ENCODE measurements around the gene JTB.

JTB gene

GRCh38 chr1:153962088-153963029, 15.1 kb downstream of the JTB start:
- no peak for TF ChIP-seq CREB5 (CRISPR knock-in tag; IDR thresholded peaks at IDR 0.05; ENCODE audit: low read depth)
- no peak for TF ChIP-seq ZNF8 (CRISPR knock-in tag; IDR thresholded peaks at IDR 0.05)
- TF ChIP-seq RARB (CRISPR knock-in tag; IDR thresholded peaks at IDR 0.05), result no peak
- no peak for TF ChIP-seq ISL1 (CRISPR knock-in tag; IDR thresholded peaks at IDR 0.05)
- TF ChIP-seq ZFP30 (CRISPR knock-in tag; IDR thresholded peaks at IDR 0.05), result no peak
- TF ChIP-seq TCF4 (CRISPR knock-in tag; IDR thresholded peaks at IDR 0.05; ENCODE audit: borderline replicate concordance), result no peak
- TF ChIP-seq TOX (CRISPR knock-in tag; IDR thresholded peaks at IDR 0.05; ENCODE audit: borderline replicate concordance), result no peak
- TF ChIP-seq BACH2 (CRISPR knock-in tag; IDR thresholded peaks at IDR 0.05; ENCODE audit: borderline replicate concordance), result no peak
- no peak for TF ChIP-seq ARNTL (CRISPR knock-in tag; IDR thresholded peaks at IDR 0.05; ENCODE audit: borderline replicate concordance, low read depth)
- TF ChIP-seq CSDC2 (CRISPR knock-in tag; IDR thresholded peaks at IDR 0.05), result no peak
- no peak for TF ChIP-seq CSRNP3 (CRISPR knock-in tag; IDR thresholded peaks at IDR 0.05)
- no peak for TF ChIP-seq PPARA (CRISPR knock-in tag; IDR thresholded peaks at IDR 0.05; ENCODE audit: borderline replicate concordance)
- no peak for TF ChIP-seq ZFP3 (CRISPR knock-in tag; IDR thresholded peaks at IDR 0.05)
- TF ChIP-seq OSR1 (CRISPR knock-in tag; IDR thresholded peaks at IDR 0.05), result no peak
- TF ChIP-seq SNAI2 (CRISPR knock-in tag; IDR thresholded peaks at IDR 0.05), result no peak
- no peak for TF ChIP-seq ZNF70 (CRISPR knock-in tag; IDR thresholded peaks at IDR 0.05)
- ATAC-seq, result no peak

- no peak for TF ChIP-seq BACH2 (CRISPR knock-in tag; IDR thresholded peaks at IDR 0.05; ENCODE audit: borderline replicate concordance)
- no peak for TF ChIP-seq GLIS3 (CRISPR knock-in tag; IDR thresholded peaks at IDR 0.05)
- no peak for TF ChIP-seq ZFP30 (CRISPR knock-in tag; IDR thresholded peaks at IDR 0.05)
- no peak for TF ChIP-seq CSDC2 (CRISPR knock-in tag; IDR thresholded peaks at IDR 0.05)
- no peak for TF ChIP-seq CREB5 (CRISPR knock-in tag; IDR thresholded peaks at IDR 0.05; ENCODE audit: low read depth)
- TF ChIP-seq ZNF8 (CRISPR knock-in tag; IDR thresholded peaks at IDR 0.05), result no peak
- no peak for TF ChIP-seq CSRNP3 (CRISPR knock-in tag; IDR thresholded peaks at IDR 0.05)
- no peak for TF ChIP-seq SNAI2 (CRISPR knock-in tag; IDR thresholded peaks at IDR 0.05)
- TF ChIP-seq ZNF565 (CRISPR knock-in tag; conservative IDR thresholded peaks at IDR 0.05; ENCODE audit: low read depth), result no peak
- no peak for TF ChIP-seq ESRRG (CRISPR knock-in tag; IDR thresholded peaks at IDR 0.05)
- TF ChIP-seq TSHZ2 (CRISPR knock-in tag; IDR thresholded peaks at IDR 0.05), result no peak
- no peak for TF ChIP-seq ZNF70 (CRISPR knock-in tag; IDR thresholded peaks at IDR 0.05)
- TF ChIP-seq PPARA (CRISPR knock-in tag; IDR thresholded peaks at IDR 0.05; ENCODE audit: borderline replicate concordance), result no peak
- no peak for TF ChIP-seq TCF4 (CRISPR knock-in tag; IDR thresholded peaks at IDR 0.05; ENCODE audit: borderline replicate concordance)
- no peak for TF ChIP-seq TOX (CRISPR knock-in tag; IDR thresholded peaks at IDR 0.05; ENCODE audit: borderline replicate concordance)
- no peak for TF ChIP-seq RARB (CRISPR knock-in tag; IDR thresholded peaks at IDR 0.05)
- no peak for TF ChIP-seq ISL1 (CRISPR knock-in tag; IDR thresholded peaks at IDR 0.05)
- no peak for TF ChIP-seq ZC3H10 (CRISPR knock-in tag; IDR thresholded peaks at IDR 0.05)
- TF ChIP-seq ZFP3 (CRISPR knock-in tag; IDR thresholded peaks at IDR 0.05), result no peak
- TF ChIP-seq PATZ1 (CRISPR knock-in tag; IDR thresholded peaks at IDR 0.05; ENCODE audit: borderline replicate concordance), result no peak
Observed at GRCh38 chr1:153961421-153961820, 16.1 kb downstream of the JTB start.

More at GRCh38 chr1:153961421-153961820, 16.1 kb downstream of the JTB start:
- ATAC-seq, result no peak

All from SK-N-SH treated with all-trans-retinoic acid at 6 μM for 48 hours (cell line).